Keratinocyte (primary cell): ENCODE measurements around the gene ACOXL. TPM values are rescaled to one million over a fixed set of nuclear protein-coding genes. Genes with fewer than 3 reads are reported as not detected.

ENCODE experiments used
- DNase-seq: peaks from one replicate; pipeline ENCODE4 v3.0.0-alpha.2; 2011; ENCODE audit warnings: low read depth, missing footprints, low spot score
- FAIRE-seq: peaks from 2 replicates; lab custom pipeline; 2011; peaks lifted over from hg19 to GRCh38; lab: Jason Lieb, UNC
- H2AFZ ChIP-seq: 2 replicates; pipeline ENCODE4 v1.6.0; 2012; ENCODE audit warnings: low read length, control low read depth, inconsistent platforms; ENCODE audit not compliant: control insufficient read depth
- H3K27ac ChIP-seq: 2 replicates; pipeline ENCODE4 v1.5.1; 2011; ENCODE audit warnings: low read length; ENCODE audit not compliant: control insufficient read depth, insufficient read depth
- H3K27me3 ChIP-seq: 3 replicates; pipeline ENCODE4 v1.6.0; 2011; ENCODE audit warnings: low read length; ENCODE audit not compliant: control insufficient read depth, insufficient read depth; ENCODE audit errors: extremely low read depth
- H3K36me3 ChIP-seq, 2 experiments: 2 replicates in 1 of 2; 3 replicates in 1 of 2; pipeline ENCODE4 v1.5.1; 2011; ENCODE audit warnings: low read length in 2 of 2, mild to moderate bottlenecking in 1 of 2; ENCODE audit not compliant: control insufficient read depth in 2 of 2, insufficient read depth in 2 of 2; ENCODE audit errors: extremely low read depth in 1 of 2
- H3K4me1 ChIP-seq: 3 replicates; pipeline ENCODE4 v1.5.1; 2011; ENCODE audit warnings: low read length; ENCODE audit not compliant: control insufficient read depth, insufficient read depth; ENCODE audit errors: extremely low read depth
- H3K4me2 ChIP-seq: 3 replicates; pipeline ENCODE4 v1.6.0; 2011; ENCODE audit warnings: low read depth, low read length; ENCODE audit not compliant: control insufficient read depth, insufficient read depth; ENCODE audit errors: extremely low read depth
- H3K4me3 ChIP-seq, 3 experiments: fragments of 200-600 bp in 1 of 3; sonication (generic) in 1 of 3; 2 replicates in 2 of 3; 3 replicates in 1 of 3; pipeline ENCODE4 v1.5.1; 2011 to 2016; ENCODE audit warnings: low read length in 3 of 3, mild to moderate bottlenecking in 3 of 3, control low read depth in 2 of 3, inconsistent platforms in 1 of 3, low read depth in 1 of 3, mixed read lengths in 1 of 3, mixed run types in 1 of 3, moderate library complexity in 1 of 3; ENCODE audit not compliant: control insufficient read depth in 2 of 3, insufficient read depth in 2 of 3; ENCODE audit errors: extremely low read depth in 1 of 3
- H3K79me2 ChIP-seq: 2 replicates; pipeline ENCODE4 v1.6.0; 2012; ENCODE audit warnings: low read length; ENCODE audit not compliant: control insufficient read depth, insufficient read depth
- H3K9ac ChIP-seq: 3 replicates; pipeline ENCODE4 v1.6.0; 2011; ENCODE audit warnings: low read length; ENCODE audit not compliant: control insufficient read depth, insufficient read depth; ENCODE audit errors: extremely low read depth
- H3K9me1 ChIP-seq: 3 replicates; pipeline ENCODE4 v1.6.0; 2011; ENCODE audit warnings: low read length; ENCODE audit not compliant: control insufficient read depth, insufficient read depth; ENCODE audit errors: extremely low read depth
- H3K9me3 ChIP-seq: 2 replicates; pipeline ENCODE4 v1.5.1; 2012; ENCODE audit warnings: low read depth, low read length; ENCODE audit not compliant: control insufficient read depth
- H4K20me1 ChIP-seq: 3 replicates; pipeline ENCODE4 v1.6.0; 2011; ENCODE audit warnings: low read length; ENCODE audit not compliant: control insufficient read depth, insufficient read depth; ENCODE audit errors: extremely low read depth
- EZH2 ChIP-seq: IDR thresholded peaks from one replicate; pipeline ENCODE4 v1.6.1; 2012; ENCODE audit warnings: inconsistent platforms, mild to moderate bottlenecking, low read length, moderate library complexity
- dilution Hi-C: fragments of 300-500 bp; cut with MboI; formaldehyde crosslinking; loops from one replicate; pipeline ENCODE4 v1.7.0; 2020; ENCODE audit warnings: low sequenced_read_pairs; ENCODE audit not compliant: extremely low pct_ligation_motif_present
- polyA plus RNA-seq, 5 experiments: library from polyadenylated mRNA; depleted of rRNA in 3 of 5; stranded (reverse) in 3 of 5; stranded (forward) in 1 of 5; unstranded in 1 of 5; fragments of >200 nt; gene quantifications; 1 replicate in 1 of 5; 2 replicates in 3 of 5; 3 replicates in 1 of 5; pipeline versions ENCODE4 v1.2.1 to v1.2.3, GENCODE V29; 2011 to 2012; ENCODE audit warnings: missing spikeins in 2 of 5, low read depth in 1 of 5, low replicate concordance in 1 of 5
- TF ChIP-seq, protein P1 (sequence below), 3 experiments: IDR thresholded peaks in 1 of 3; conservative IDR thresholded peaks in 1 of 3; optimal IDR thresholded peaks in 1 of 3; 2 replicates in 2 of 3; 3 replicates in 1 of 3; pipeline versions ENCODE3 to v1.5.1; 2011; ENCODE audit warnings: low read length in 3 of 3, mild to moderate bottlenecking in 3 of 3, moderate library complexity in 2 of 3, control low read depth in 1 of 3, inconsistent platforms in 1 of 3; ENCODE audit not compliant: insufficient read depth in 2 of 3; ENCODE audit errors: extremely low read depth in 1 of 3

ACOXL gene
- polyA plus RNA-seq, 1 donor (not counting 4 experiments of a cell fraction or from before 2014, with no cell fraction given) = 0.04 TPM

- dilution Hi-C loops = no loop called here
- no peaks in the 10 kb centered on the region for H3K36me3 ChIP-seq
- no peaks in the 10 kb centered on the region for H3K4me1 ChIP-seq
- H2AFZ ChIP-seq = no peak overlapping the region
- no peak for TF ChIP-seq EZH2
- TF ChIP-seq, protein P1, sequence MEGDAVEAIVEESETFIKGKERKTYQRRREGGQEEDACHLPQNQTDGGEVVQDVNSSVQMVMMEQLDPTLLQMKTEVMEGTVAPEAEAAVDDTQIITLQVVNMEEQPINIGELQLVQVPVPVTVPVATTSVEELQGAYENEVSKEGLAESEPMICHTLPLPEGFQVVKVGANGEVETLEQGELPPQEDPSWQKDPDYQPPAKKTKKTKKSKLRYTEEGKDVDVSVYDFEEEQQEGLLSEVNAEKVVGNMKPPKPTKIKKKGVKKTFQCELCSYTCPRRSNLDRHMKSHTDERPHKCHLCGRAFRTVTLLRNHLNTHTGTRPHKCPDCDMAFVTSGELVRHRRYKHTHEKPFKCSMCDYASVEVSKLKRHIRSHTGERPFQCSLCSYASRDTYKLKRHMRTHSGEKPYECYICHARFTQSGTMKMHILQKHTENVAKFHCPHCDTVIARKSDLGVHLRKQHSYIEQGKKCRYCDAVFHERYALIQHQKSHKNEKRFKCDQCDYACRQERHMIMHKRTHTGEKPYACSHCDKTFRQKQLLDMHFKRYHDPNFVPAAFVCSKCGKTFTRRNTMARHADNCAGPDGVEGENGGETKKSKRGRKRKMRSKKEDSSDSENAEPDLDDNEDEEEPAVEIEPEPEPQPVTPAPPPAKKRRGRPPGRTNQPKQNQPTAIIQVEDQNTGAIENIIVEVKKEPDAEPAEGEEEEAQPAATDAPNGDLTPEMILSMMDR (optimal IDR thresholded peaks at IDR 0.05 in 1 of 3, IDR thresholded peaks at IDR 0.05 in 1 of 3, conservative IDR thresholded peaks at IDR 0.05 in 1 of 3; ENCODE audit: extremely low read depth in 1 of 3, insufficient read depth in 2 of 3, low read length in 3 of 3) = no peak
- H3K9me3 ChIP-seq = no peaks in the 10 kb centered on the region
- H3K27ac ChIP-seq = no peak overlapping the region
- H4K20me1 ChIP-seq = no peaks in the 10 kb centered on the region
- DNase-seq = no peak
- no peak overlapping the region for H3K9ac ChIP-seq
- peaks cover 5% of the 10 kb centered on the region for H3K27me3 ChIP-seq
- no peak overlapping the region for H3K4me3 ChIP-seq
- H3K4me2 ChIP-seq = no peak overlapping the region
- H3K9me1 ChIP-seq = no peaks in the 10 kb centered on the region
- H3K79me2 ChIP-seq = no peaks in the 10 kb centered on the region
- no peak for FAIRE-seq
Measured at GRCh38 chr2:110832740-110833139, 100.4 kb downstream of the ACOXL start.

DNA sequence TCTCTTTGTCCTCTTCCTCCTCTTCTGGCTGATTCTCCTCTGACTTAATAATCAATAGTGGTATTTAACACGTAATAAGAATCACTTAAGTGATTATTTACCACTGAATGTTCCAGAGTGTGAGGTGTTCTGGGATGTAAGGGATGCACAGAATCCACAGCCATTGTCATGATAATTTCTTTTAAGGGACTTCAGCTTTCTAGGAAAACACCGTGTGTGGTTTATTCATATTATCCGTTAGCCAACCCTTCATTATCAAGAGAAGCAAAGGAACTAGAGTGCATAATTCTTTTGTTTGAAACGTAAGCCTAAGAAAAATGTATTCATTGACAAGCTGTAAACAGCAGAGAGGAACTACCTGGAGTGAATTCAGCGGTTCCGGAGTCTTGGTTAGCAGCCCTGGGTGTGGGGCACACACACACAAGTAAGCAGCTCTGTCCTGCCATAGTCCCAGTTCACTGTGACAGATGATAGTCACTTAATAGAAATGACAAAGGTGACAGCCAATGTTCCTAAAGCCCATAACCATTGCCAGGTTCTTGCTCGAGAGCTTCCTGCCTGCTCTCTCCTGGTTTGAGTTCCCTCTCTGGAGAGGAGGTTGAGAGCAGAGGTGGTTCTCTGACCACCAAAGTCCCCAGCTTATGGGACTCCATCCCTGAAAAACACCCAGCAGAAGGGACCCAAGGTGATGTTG, 101.9 kb downstream of the ACOXL start:
- no peaks in the 10 kb centered on the region for H3K36me3 ChIP-seq
- dilution Hi-C loops = no loop called here
- H3K4me3 ChIP-seq = no peak overlapping the region
- no peaks in the 10 kb centered on the region for H4K20me1 ChIP-seq
- no peak for TF ChIP-seq EZH2
- TF ChIP-seq, protein P1 (optimal IDR thresholded peaks at IDR 0.05 in 1 of 3, IDR thresholded peaks at IDR 0.05 in 1 of 3, conservative IDR thresholded peaks at IDR 0.05 in 1 of 3; ENCODE audit: extremely low read depth in 1 of 3, insufficient read depth in 2 of 3, low read length in 3 of 3) = no peak
- H3K9me3 ChIP-seq = no peaks in the 10 kb centered on the region
- H3K79me2 ChIP-seq = no peaks in the 10 kb centered on the region
- H3K4me1 ChIP-seq = no peaks in the 10 kb centered on the region
- FAIRE-seq = no peak
- peaks cover 5% of the 10 kb centered on the region for H3K27me3 ChIP-seq
- H2AFZ ChIP-seq = no peak overlapping the region
- H3K27ac ChIP-seq = no peak overlapping the region
- H3K4me2 ChIP-seq = no peak overlapping the region
- no peaks in the 10 kb centered on the region for H3K9me1 ChIP-seq
- no peak overlapping the region for H3K9ac ChIP-seq
- DNase-seq = no peak
